ENCODE measurements around the gene ZDHHC13.

Gene ZDHHC13

DNA sequence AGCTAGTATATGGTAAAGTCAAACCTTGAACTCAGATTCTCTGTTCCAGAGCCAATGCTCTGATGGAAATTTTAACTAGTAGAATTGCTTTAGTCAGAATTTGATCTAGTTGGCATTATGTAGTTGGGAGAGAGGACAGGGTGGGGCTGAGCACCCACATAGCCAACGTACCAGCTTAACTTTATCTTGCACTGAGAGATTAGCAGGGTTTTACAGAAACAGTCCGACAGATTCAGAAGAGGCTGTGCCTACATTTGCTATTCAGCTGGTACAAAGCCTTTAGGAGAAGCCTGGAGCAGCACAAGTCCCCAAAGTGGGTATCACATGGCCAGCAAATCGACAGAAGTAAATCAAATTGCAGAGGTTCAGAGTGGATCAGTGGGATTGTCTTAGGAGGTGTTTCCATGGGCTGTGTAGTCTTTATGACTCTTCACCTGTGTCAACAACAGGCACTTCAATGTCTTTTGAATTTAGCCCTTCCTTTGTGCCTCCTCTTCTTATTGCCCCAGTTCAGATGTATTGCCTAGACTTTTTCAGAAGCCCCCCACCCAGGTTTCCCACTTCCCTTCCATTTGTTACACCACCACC is 92.1 kb downstream of the ZDHHC13 start:
- no peak for FAIRE-seq

DNA sequence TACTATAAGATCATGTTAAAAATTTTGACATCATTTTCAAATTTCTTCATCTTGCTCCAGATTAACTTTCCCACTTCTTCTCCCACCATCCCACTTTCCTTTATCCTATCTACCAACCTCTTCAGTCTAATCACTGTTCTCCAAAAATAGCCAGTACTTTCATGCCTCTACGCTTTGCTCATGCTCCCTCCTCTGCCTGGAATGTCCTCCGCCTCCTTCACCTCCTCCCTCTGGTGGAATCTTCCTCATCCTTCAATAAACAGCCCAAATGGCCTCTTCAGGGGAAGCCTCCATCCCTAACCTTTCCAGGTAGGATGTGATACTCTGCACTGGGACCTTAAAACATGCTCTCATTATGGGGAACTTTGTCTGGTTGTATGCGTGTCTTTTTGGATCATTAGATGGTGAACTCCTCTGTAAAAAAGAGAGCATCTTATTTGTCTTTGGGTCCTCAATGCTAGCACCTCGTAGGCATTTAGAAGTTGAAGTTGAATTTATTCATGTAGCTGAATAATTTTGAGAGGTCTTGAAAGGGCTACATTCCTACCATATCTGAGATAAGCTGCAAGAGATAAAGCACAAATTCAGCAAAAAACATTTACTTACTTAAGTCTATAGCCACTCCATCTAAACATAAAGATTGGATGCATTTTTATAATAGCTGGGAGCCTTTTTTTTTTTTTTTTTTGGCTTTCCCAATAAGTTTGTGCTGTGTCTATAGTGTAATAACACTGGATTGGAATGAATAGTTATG is 92.8 kb downstream of the ZDHHC13 start:
- no peak for FAIRE-seq

DNA sequence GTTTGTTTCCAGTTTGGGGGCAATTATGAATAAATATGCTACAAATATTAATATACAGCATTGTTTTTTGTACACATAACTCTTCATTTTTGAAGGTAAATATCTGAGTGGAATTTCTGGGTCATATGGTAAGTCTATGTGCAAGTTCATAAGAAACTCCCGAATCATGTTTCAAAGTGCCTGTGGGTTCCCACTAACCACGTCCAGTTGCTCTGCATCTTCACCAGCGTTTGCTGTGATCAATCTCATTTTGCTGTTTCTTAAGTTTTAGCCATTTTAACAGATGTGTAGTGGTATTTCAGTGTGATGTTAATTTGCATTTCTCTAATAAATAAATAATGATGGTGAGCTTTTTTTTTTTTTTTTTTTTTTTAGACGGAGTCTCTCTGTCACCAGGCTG is 99.1 kb downstream of the ZDHHC13 start:
- no peak for FAIRE-seq

DNA sequence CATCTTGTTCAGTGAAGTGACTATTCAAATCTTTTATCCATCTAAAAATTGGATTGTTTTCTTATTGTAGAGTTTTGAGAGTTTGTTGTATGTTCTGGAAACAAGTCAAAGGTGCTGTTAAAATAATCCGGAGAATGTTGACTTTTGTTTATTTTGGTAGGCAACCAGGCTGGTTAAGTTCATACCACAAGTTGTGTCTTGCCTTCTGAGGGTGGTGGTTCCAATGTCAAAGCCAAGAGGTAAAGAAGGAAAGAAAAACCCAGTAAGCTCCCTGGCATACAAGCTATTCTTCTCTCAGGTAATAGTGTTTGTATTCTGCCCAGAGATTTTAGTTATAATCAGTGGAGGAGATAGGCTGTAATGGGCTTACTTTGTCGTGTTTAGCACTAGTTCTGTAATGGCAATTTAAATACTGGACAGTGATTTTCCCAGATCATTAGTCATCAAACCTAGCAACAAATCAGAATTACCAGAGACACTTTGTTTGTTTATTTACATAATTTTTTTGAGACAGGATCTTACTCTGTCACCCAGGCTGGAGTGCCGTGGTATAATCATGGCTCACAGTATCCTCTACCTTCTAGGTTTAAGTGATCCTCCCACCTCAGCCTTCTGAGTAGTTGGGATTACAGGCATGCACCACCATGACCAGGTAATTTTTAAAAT is 99.9 kb downstream of the ZDHHC13 start:
- no peak for FAIRE-seq

DNA sequence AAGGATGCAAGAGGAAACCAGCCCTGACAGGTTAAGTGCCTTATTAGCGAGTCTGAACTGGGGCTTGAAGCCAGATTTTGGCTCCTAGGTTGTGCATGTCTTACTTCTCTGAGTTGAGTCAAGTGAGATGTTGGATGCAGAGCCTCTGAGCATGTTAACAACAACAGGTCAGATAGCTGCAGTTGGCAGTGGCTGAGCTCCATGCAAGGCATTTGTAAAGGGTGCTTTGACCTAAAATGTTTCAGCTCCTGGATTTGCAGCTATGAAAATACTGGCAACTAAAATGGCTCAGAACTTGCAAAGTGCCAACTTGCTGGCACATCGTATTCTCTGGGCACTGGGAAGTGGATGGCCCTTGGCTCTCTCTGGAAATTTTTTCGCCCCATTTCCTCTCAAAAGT is 101.2 kb downstream of the ZDHHC13 start:
- no peak for FAIRE-seq

DNA sequence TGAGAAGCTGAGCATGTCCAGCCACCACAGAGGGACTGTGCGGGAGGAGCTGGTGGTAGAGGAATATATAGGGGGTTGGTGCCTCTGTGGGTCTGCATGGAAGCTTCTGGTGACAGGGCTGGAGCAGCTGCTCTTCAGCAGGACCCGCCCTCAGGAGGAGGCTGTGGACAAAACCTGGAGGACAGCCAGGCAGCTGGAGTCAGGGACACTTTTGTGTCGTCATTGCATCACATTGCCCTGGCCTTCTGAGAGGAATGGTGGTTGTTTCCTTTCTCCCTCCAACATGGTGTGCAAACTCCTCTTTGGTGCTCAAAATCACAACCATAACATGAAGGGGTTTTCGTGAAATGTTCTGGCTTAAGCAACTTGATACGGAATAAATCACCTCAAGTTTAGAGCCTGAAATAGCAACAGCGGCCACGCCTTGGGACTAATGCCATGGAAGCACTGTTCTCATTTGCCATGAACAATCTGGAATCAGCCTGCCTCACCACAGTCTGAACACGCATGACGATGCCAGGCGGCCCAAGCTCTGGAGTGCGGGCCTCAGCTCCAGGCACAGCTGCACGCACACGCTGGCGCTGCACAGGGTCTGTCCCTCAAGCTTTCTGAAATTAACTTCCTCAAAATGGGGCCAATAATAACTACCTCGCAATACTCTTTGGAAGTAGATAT is 102.0 kb downstream of the ZDHHC13 start:
- no peak for FAIRE-seq

DNA sequence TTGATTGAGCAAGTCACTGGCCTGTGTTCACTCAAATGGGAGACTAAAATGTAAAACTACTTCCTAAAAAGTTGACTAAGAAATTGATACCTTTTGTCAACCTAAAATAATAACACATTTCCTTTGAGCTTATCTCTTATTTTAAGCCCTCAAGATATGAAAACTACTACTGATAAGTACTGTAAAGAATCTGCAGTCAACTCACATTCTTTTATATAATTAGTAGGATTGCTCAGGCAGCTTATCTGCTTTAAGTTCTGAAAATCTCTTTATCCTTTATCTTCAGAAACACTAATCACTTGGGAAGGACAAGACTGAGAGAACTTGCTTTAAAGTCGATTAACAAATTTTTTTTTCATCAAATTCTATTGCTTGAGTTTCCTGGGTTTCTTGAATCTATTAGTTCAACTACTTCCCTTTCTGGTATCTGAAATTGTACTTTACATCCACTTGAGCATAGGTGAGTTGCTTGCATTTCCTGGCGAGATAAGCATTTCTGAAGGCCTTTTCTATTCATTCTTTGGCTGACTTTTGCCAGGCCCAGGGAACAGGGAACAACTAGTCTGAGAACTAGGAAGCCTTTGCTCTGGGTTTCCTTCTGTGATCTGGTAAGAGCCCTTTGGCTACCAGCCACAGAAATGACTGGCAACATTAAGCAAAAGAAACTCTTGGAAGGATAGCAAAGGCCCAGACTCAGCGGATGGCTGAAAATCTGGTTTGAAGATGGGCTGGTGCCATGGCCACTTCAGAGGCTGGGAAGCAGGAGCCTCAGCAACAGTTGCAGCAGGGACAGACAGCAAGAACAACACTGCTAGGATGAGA is 104.1 kb downstream of the ZDHHC13 start:
- no peak for FAIRE-seq

DNA sequence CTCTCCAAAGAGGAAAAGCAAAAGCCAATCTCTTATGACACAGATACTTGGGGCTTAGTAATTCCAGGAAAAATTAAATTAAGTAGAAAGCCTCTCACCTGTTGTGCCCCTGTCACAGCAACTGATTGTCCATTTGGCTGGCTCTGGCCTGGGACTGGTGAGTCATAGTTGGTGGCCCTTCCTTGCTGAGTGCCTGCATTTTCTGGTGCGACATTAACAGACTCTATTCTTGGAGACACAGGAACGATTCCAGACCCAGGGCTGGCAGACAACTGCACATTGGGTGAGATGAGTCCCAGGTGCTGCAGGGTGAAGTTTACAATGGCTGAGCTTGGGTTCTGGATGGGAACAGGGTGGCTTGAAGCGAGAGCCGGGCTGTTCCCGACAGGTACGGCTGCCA is 108.2 kb downstream of the ZDHHC13 start:
- no peak for FAIRE-seq

DNA sequence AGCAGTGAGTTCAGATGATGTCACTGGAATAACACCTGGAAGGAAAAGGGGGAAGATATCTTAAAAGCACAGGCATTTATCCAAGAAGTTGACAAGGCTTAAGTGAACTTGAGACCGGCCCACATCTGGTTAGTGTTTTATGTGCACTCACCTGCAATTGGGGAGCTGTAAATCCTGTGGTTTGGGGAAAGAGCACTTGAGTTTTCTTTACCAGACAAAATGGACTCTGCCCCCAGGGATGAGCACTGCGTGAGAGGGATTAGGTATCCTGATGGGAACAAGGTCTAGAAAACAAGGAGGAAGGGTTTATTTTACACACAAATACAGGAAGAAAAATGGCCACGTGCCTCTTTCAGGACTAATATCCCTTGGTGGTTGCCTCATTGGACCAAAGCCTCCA is 108.6 kb downstream of the ZDHHC13 start:
- FAIRE-seq = no peak
